Neural crest cell (in vitro differentiated cells): ENCODE measurements around the gene CCDC148. TPM values are rescaled to one million over a fixed set of nuclear protein-coding genes. Genes with fewer than 3 reads are reported as not detected.

ENCODE experiments used
- DNase-seq: peaks from one replicate; pipeline ENCODE4 v3.0.0; 2021; ENCODE audit warnings: low read depth, mixed read lengths, low spot score
- H3K27ac Mint-ChIP-seq: one replicate; pipeline ENCODE4 v1.8.0; 2021; ENCODE audit warnings: mild to moderate bottlenecking, mixed read lengths; ENCODE audit not compliant: unreplicated experiment
- H3K27me3 Mint-ChIP-seq: 2 replicates; pipeline ENCODE4 v1.8.0; 2021; ENCODE audit warnings: low read depth, mild to moderate bottlenecking, mixed read lengths
- H3K36me3 Mint-ChIP-seq: 2 replicates; pipeline ENCODE4 v1.8.0; 2021; ENCODE audit warnings: low read depth, mild to moderate bottlenecking, mixed read lengths
- H3K4me1 Mint-ChIP-seq: 2 replicates; pipeline ENCODE4 v1.8.0; 2021; ENCODE audit warnings: mixed read lengths
- H3K4me3 Mint-ChIP-seq: one replicate; pipeline ENCODE4 v1.8.0; 2021; ENCODE audit warnings: mild to moderate bottlenecking, mixed read lengths
- H3K9me3 Mint-ChIP-seq: 2 replicates; pipeline ENCODE4 v1.8.0; 2021; ENCODE audit warnings: mixed read lengths
- total RNA-seq: library from RNA; stranded (reverse); gene quantifications from 2 replicates; pipeline ENCODE4 v1.2.1, GENCODE V29; 2021
- TF ChIP-seq, protein P1 (sequence below): fragments of 200-600 bp; sonication (generic); conservative IDR thresholded peaks from 2 replicates; pipeline ENCODE4 v1.5.0; 2021; ENCODE audit warnings: antibody characterized with exemption, mild to moderate bottlenecking

Gene CCDC148
- total RNA-seq, 1 donor from 2014 or later, result 1.8 TPM

DNA sequence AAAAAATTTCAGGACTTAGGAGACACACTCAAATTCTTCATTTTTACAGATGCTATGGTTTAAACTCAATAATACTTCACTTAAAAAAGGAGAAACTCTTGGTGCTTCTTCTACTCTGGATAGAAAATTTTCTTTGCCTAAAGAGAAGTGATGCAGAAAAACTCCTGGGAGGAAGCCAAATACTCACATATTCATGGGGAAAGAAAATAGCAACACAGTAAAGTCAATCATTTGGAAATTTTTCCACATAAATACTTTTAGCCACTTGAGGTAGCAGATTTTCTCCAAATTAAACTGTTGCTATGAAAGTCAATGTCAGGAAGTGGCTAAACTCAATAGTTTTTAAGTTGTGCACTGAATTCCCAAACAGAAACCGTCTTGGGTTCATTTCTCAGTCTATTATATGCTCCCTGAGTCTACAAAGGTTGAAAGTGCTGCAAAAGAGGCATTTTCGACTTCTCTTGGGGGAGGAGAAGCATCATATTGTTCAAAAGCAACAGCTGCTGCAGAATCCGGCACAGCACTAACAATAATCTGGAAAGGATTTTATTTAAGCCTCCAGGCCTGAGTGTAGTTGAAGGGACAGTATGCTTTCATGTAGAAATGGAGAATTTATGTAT, 273.8 kb downstream of the CCDC148 start:
- Mint-ChIP-seq H3K27me3 (peaks cover 7% of the 10 kb centered on the region), H3K4me1 (peaks cover 27% of the 10 kb centered on the region), H3K36me3 (no peaks in the 10 kb centered on the region), H3K27ac (no peak overlapping the region), H3K9me3 (no peaks in the 10 kb centered on the region), H3K4me3 (no peak overlapping the region)
- DNase-seq, result no peak
- TF ChIP-seq, protein P1, sequence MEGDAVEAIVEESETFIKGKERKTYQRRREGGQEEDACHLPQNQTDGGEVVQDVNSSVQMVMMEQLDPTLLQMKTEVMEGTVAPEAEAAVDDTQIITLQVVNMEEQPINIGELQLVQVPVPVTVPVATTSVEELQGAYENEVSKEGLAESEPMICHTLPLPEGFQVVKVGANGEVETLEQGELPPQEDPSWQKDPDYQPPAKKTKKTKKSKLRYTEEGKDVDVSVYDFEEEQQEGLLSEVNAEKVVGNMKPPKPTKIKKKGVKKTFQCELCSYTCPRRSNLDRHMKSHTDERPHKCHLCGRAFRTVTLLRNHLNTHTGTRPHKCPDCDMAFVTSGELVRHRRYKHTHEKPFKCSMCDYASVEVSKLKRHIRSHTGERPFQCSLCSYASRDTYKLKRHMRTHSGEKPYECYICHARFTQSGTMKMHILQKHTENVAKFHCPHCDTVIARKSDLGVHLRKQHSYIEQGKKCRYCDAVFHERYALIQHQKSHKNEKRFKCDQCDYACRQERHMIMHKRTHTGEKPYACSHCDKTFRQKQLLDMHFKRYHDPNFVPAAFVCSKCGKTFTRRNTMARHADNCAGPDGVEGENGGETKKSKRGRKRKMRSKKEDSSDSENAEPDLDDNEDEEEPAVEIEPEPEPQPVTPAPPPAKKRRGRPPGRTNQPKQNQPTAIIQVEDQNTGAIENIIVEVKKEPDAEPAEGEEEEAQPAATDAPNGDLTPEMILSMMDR, result no peak

DNA sequence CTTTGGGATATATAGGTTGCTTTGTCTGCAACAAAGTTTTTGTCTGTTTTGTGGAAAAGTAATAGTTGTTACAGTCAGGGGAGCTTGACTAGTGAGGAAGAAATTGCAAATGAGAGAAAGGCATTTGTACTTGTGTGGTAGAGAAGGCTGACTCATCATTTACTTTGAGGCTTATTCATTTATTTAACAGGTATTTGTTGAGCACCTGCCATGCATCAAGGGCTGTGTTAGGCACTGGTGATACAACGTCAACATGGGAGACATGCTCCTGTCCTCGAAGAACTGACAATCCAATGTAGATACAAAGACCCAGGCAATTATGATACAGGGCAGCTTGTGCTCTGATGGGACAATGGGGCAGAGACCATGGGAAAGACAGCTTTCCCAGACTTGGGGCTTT, 275.4 kb downstream of the CCDC148 start:
- DNase-seq, result no peak
- no peaks in the 10 kb centered on the region for H3K36me3 Mint-ChIP-seq
- H3K4me3 Mint-ChIP-seq, result no peak overlapping the region
- peaks cover 7% of the 10 kb centered on the region for H3K27me3 Mint-ChIP-seq
- H3K27ac Mint-ChIP-seq, result no peak overlapping the region
- H3K4me1 Mint-ChIP-seq, result peaks cover 27% of the 10 kb centered on the region
- TF ChIP-seq, protein P1, result no peak
- H3K9me3 Mint-ChIP-seq, result no peaks in the 10 kb centered on the region

DNA sequence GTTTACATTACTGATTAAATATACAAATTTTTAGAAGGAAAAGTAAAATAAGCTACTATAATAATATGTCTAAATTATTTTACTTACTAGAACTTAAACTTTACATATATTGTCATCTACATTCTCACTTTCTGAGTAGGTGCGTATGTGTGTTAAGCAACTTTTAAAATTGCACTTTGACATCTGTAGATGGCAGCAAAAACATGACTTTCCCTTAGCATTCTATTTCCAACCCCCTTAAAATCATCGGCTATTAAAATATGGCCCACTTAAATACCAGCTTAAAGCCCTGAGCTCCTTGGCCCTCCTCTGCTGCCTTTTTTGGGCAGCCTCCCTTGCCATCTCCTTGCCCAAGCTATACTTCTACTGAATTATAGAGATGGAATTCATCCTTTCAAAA, 276.9 kb downstream of the CCDC148 start:
- Mint-ChIP-seq H3K36me3 (no peaks in the 10 kb centered on the region), H3K27me3 (peaks cover 7% of the 10 kb centered on the region), H3K4me3 (no peak overlapping the region), H3K4me1 (peaks cover 18% of the 10 kb centered on the region), H3K27ac (no peak overlapping the region), H3K9me3 (no peaks in the 10 kb centered on the region)
- DNase-seq, result no peak
- TF ChIP-seq, protein P1, result peak; percentile 58

- Mint-ChIP-seq H3K9me3 (no peaks in the 10 kb centered on the region), H3K36me3 (no peaks in the 10 kb centered on the region), H3K27ac (no peak overlapping the region), H3K4me1 (peaks cover 14% of the 10 kb centered on the region), H3K4me3 (no peak overlapping the region), H3K27me3 (peaks cover 7% of the 10 kb centered on the region)
- TF ChIP-seq, protein P1, result no peak
- no peak for DNase-seq
These were observed 277.9 kb downstream of the CCDC148 start for GRCh38 chr2:158178646-158179045.

DNA sequence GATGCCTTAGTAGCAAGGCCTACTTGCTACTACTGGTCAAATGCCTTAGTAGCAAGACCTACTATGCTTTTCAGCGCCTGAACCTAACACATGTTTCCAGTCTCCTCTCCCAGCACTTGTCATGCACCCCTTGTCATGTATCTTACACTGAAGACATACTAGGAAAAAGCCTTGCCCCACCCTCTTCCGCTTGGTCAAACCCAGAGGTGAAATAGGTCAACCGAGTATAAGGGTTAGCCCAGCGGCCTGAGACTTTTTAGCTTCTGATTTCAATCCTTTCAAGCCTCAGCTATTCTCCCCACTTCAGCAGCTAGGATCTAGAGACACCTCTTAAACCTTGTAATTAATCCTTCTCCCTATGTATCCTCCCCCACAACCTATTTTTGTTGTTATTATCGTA, 281.6 kb downstream of the CCDC148 start:
- TF ChIP-seq, protein P1, result no peak
- no peaks in the 10 kb centered on the region for H3K36me3 Mint-ChIP-seq

More for the DNA sequence above, 281.6 kb downstream of the CCDC148 start:
- H3K9me3 Mint-ChIP-seq, result no peaks in the 10 kb centered on the region
- no peaks in the 10 kb centered on the region for H3K4me1 Mint-ChIP-seq
- no peaks in the 10 kb centered on the region for H3K27me3 Mint-ChIP-seq
- H3K27ac Mint-ChIP-seq, result no peak overlapping the region
- DNase-seq, result no peak
- no peak overlapping the region for H3K4me3 Mint-ChIP-seq
